PC-3 (cell line): ENCODE results near the gene PTPN18.

ENCODE experiments used
- EZH2 ChIP-seq: fragments of 300-600 bp; sonication (generic); IDR thresholded peaks from one replicate; pipeline ENCODE4 v1.6.1; 2017; ENCODE audit warnings: antibody characterized with exemption, mild to moderate bottlenecking, low read length; ENCODE audit not compliant: unreplicated experiment
- EZH2phosphoT487 ChIP-seq: fragments of 300-600 bp; sonication (generic); IDR thresholded peaks from 2 replicates; pipeline ENCODE4 v1.6.1; 2018; ENCODE audit warnings: mild to moderate bottlenecking, antibody characterized with exemption, low read length, borderline replicate concordance

DNA sequence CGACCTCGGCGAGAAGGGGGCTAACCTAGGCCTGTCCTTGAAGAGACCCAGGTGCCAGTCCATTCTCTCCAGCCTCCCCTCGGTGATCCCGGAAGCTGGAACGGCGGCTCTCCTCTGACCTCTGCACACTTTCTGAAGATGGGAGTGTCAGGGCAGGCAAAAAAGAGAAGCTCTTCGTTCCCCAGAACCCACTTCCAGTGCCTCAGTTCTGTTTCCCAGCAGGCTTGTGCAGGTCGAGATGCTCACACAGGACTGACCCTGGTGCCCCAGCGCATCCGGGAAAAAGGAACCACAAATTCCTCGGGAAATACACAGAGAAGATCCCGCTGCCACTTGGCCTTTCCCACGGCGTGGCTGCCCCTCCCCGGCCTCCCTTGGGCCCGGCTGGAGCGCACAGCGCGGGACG is 681 bp upstream of the PTPN18 start:
- no peak for TF ChIP-seq EZH2phosphoT487
- no peak for TF ChIP-seq EZH2
